RWPE2 (cell line): ENCODE data around the gene CIAPIN1.

Experiments
- ATAC-seq: fragments of 200-7000 bp; cut with Tn5 transposase; 3 replicates; pipeline ENCODE4 v1.9.1; 2021; ENCODE audit warnings: low read depth
- DNase-seq: peaks from one replicate; pipeline ENCODE4 v3.0.0-alpha.2; 2020; ENCODE audit warnings: low spot score
- H3K27ac ChIP-seq: fragments of 450-650 bp; 2 replicates; pipeline ENCODE4 v1.5.1; 2017; ENCODE audit warnings: mild to moderate bottlenecking; ENCODE audit not compliant: poor library complexity, severe bottlenecking
- H3K27me3 ChIP-seq: fragments of 250-450 bp; sonication (Bioruptor Pico); 2 replicates; pipeline ENCODE4 v1.5.1; 2021; ENCODE audit warnings: mild to moderate bottlenecking, moderate library complexity; ENCODE audit not compliant: insufficient read depth, poor library complexity, severe bottlenecking
- H3K36me3 ChIP-seq: fragments of 250-450 bp; sonication (Bioruptor Pico); 2 replicates; pipeline ENCODE4 v1.5.1; 2020; ENCODE audit warnings: low read depth, mild to moderate bottlenecking, moderate library complexity
- H3K4me1 ChIP-seq: fragments of 250-450 bp; sonication (Bioruptor Pico); 2 replicates; pipeline ENCODE4 v1.5.1; 2021; ENCODE audit warnings: mild to moderate bottlenecking, moderate library complexity; ENCODE audit not compliant: insufficient read depth, poor library complexity, severe bottlenecking
- H3K4me3 ChIP-seq: fragments of 250-450 bp; sonication (Bioruptor Pico); 2 replicates; pipeline ENCODE4 v1.5.1; 2021; ENCODE audit warnings: mild to moderate bottlenecking, moderate library complexity; ENCODE audit not compliant: severe bottlenecking
- H3K9me3 ChIP-seq: fragments of 250-450 bp; sonication (Bioruptor Pico); 2 replicates; pipeline ENCODE4 v1.5.1; 2021; ENCODE audit warnings: mild to moderate bottlenecking, moderate library complexity; ENCODE audit not compliant: severe bottlenecking
- TF ChIP-seq, protein P1 (sequence below): fragments of 450-650 bp; IDR thresholded peaks from one replicate; pipeline ENCODE4 v1.5.1; 2017; ENCODE audit warnings: mild to moderate bottlenecking, moderate library complexity; ENCODE audit not compliant: poor library complexity, severe bottlenecking

The CIAPIN1 gene

DNA sequence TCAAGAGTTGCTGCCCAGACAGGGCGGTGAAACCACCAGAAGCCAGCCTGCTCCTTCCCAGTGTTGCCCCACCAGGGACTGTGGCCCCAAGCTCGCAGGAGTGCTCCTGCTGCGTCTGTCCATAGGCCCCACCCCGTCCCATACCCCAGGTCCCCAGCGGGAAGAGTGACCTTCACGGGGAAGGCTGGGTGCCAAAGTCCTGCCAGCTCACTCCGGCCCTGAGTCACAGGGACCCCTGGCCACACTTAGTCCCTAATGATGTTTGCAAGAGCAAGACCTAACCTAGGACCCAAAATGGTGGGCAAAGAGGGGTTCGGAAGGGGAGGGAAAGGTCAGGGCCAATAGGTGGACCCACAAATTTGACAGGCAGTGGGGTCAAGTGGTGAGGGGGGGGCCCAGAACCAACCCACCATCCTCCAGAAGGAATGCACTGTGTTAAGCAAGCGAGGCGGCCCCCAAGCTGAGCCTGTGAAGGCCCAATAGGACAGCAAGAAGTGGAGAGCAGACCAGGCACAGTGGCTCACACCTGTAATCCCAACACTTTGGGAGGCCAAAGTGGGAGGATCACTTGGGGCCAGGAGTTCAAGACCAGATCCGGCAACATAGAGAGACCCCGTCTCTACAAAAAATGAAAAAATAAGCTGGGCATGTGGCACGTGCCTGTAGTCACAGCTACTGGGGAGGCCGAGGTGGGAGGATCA lies 35.8 kb upstream of the CIAPIN1 start:
- Histone ChIP-seq H3K27ac (no peak overlapping the region), H3K27me3 (no peaks in the 10 kb centered on the region), H3K36me3 (no peaks in the 10 kb centered on the region), H3K4me1 (peaks cover 4% of the 10 kb centered on the region), H3K4me3 (no peak overlapping the region), H3K9me3 (no peaks in the 10 kb centered on the region)
- DNase-seq (no peak), ATAC-seq (no peak)
- TF ChIP-seq, protein P1, sequence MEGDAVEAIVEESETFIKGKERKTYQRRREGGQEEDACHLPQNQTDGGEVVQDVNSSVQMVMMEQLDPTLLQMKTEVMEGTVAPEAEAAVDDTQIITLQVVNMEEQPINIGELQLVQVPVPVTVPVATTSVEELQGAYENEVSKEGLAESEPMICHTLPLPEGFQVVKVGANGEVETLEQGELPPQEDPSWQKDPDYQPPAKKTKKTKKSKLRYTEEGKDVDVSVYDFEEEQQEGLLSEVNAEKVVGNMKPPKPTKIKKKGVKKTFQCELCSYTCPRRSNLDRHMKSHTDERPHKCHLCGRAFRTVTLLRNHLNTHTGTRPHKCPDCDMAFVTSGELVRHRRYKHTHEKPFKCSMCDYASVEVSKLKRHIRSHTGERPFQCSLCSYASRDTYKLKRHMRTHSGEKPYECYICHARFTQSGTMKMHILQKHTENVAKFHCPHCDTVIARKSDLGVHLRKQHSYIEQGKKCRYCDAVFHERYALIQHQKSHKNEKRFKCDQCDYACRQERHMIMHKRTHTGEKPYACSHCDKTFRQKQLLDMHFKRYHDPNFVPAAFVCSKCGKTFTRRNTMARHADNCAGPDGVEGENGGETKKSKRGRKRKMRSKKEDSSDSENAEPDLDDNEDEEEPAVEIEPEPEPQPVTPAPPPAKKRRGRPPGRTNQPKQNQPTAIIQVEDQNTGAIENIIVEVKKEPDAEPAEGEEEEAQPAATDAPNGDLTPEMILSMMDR = no peak

DNA sequence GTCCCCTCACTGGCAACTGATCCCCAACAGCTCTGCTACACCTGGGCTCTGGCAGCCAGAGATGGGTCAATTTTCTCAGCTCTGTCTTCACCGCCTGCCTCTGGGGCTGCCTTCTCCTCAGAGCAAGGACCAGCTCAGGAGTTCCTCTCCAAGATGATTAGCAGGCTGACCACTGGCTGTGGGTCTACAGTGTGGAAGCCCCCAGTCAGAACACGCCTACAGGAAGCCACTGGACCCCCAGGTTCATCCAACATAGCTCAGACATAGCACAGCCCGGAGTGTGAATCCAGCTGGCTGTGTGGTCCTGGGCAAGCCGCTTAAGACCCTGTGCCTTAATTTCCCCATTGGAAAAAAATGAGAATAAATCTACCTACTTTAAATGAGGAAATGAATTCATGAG lies 34.2 kb upstream of the CIAPIN1 start:
- Histone ChIP-seq H3K4me3 (no peak overlapping the region), H3K27me3 (no peaks in the 10 kb centered on the region), H3K27ac (no peak overlapping the region), H3K4me1 (peaks cover 4% of the 10 kb centered on the region), H3K9me3 (no peaks in the 10 kb centered on the region), H3K36me3 (no peaks in the 10 kb centered on the region)
- no peak for ATAC-seq
- TF ChIP-seq, protein P1 = no peak
- DNase-seq = no peak

DNA sequence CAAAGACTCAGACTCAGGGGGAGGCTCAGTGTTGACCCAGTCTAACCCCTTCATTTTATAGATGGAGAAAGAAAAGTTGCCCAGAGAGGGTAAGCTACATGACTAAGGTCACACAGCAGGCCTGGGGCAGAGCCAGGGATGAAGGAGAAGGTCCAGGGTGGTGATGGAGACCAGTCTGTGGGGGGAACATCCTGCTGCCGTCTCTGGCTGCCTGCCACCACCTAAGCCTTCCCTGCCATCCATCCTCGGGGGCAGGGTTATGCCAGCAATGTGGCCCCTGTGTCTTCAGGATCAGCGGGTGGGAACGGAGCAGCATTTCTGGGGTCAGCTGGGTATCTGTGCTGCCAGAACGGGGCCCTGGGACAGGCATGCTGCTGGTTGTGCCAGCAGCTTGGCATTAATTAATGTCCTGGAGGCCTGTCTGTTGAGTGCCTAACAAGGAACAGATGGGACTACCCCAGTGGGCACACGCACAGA lies 33.6 kb upstream of the CIAPIN1 start:
- Histone ChIP-seq H3K9me3 (no peaks in the 10 kb centered on the region), H3K4me1 (peaks cover 4% of the 10 kb centered on the region), H3K4me3 (no peak overlapping the region), H3K36me3 (no peaks in the 10 kb centered on the region), H3K27ac (no peak overlapping the region), H3K27me3 (no peaks in the 10 kb centered on the region)
- no peak for DNase-seq
- no peak for ATAC-seq
- TF ChIP-seq, protein P1 = no peak

DNA sequence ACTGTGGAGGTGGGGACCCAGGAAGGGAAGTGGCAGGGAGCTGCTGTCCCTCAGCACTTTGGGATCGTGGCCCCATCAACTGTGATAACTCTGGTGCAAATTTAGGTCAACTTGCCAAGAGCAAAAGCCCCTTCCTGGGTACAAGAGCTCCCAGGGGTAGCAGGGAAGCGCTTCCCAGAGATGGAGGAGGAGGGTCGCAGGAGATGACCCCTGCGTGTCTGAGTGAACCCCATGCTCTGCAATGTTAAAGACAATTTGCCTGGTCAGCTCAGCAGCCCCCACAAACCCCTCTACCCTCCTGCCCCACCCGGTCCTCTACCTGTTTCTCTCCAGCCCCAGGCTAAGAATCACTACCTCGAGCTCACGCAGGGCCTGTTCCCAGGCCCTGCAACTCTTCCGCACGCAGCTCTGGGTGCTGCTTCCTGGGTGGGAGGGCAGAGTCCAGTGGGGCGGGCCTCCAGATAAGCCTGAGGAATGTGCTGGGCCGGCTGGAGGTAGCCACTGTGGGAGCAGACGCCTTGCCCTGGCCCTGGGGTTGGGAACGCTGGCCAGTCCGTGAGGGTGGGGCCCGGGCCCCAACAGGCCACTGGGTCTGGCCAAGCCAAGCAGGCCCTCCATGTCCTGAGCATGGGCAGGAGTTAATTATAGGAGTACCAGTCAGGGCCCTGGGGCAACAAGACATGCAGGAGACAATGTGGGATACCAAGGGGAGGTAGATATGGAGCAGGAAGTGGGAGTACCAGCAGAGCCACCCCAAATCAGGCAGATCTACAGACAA lies 33.0 kb upstream of the CIAPIN1 start:
- Histone ChIP-seq H3K27me3 (no peaks in the 10 kb centered on the region), H3K27ac (no peak overlapping the region), H3K4me3 (no peak overlapping the region), H3K9me3 (no peaks in the 10 kb centered on the region), H3K4me1 (no peaks in the 10 kb centered on the region), H3K36me3 (no peaks in the 10 kb centered on the region)
- ATAC-seq = no peak
- DNase-seq = no peak
- TF ChIP-seq, protein P1 = no peak
